Activated CD4-positive, alpha-beta T cell treated with anti-CD3 and anti-CD28 coated beads, Interleukin-2, amount 50 U/mL, for 24 hours (primary cell): ENCODE results near the gene ULBP2.
"Not testable (repeated sequence)": the region's sequence is repeated elsewhere in the genome, so short reads cannot be mapped to it uniquely, and the experiment has no call there.

Experiments used
- DNase-seq, 2 donors: peaks; one replicate each; pipeline ENCODE4 v3.0.0-alpha.2; 2020; ENCODE audit warnings: low read depth in 1 of 2, low spot score in 1 of 2

The ULBP2 gene

GRCh38 chr6:149948616-149949015 is 6.8 kb downstream of the ULBP2 start:
- no peak for DNase-seq

- DNase-seq: no peak
These were observed 8.6 kb downstream of the ULBP2 start for GRCh38 chr6:149950423-149950822.

GRCh38 chr6:149951096-149951495 is 9.3 kb downstream of the ULBP2 start:
- DNase-seq: no peak

GRCh38 chr6:149951626-149952025 is 9.8 kb downstream of the ULBP2 start:
- DNase-seq: no peak

- not testable (repeated sequence) for DNase-seq
These were observed 11.6 kb downstream of the ULBP2 start for GRCh38 chr6:149953390-149953789.

GRCh38 chr6:149953934-149954327 is 12.1 kb downstream of the ULBP2 start:
- not testable (repeated sequence) for DNase-seq

GRCh38 chr6:149954328-149954983 is 12.6 kb downstream of the ULBP2 start:
- DNase-seq: not testable (repeated sequence)

- DNase-seq: not testable (repeated sequence)
These were observed 13.3 kb downstream of the ULBP2 start for GRCh38 chr6:149954984-149955653.

- DNase-seq: not testable (repeated sequence)
These were observed 14.0 kb downstream of the ULBP2 start for GRCh38 chr6:149955654-149956317.

GRCh38 chr6:149958124-149958523 is 16.3 kb downstream of the ULBP2 start:
- not testable (repeated sequence) for DNase-seq

GRCh38 chr6:149959806-149960205 is 18.0 kb downstream of the ULBP2 start:
- not testable (repeated sequence) for DNase-seq

- no peak for DNase-seq
These were observed 18.7 kb downstream of the ULBP2 start for GRCh38 chr6:149960488-149960887.

GRCh38 chr6:149961728-149962425 is 20.1 kb downstream of the ULBP2 start:
- DNase-seq: no peak

- DNase-seq: no peak
These were observed 20.8 kb downstream of the ULBP2 start for GRCh38 chr6:149962461-149963211.

GRCh38 chr6:149963212-149963461 is 21.3 kb downstream of the ULBP2 start:
- DNase-seq: no peak

- peak; percentile 67 to 74 for DNase-seq
These were observed 21.9 kb downstream of the ULBP2 start, which contains the start of gene ULBP1 for GRCh38 chr6:149963462-149964307. TSS of gene ULBP1 (plus strand) at chr6:149963943. CDS start at chr6:149964050, 107 bp downstream.

GRCh38 chr6:149964308-149965193 is 22.7 kb downstream of the ULBP2 start:
- DNase-seq: no peak

GRCh38 chr6:149965194-149966020 is 23.6 kb downstream of the ULBP2 start:
- no peak for DNase-seq
